ENCODE data around the gene DPP10.

The DPP10 gene

GRCh38 chr2:115160531-115161080, 718.2 kb downstream of the DPP10 start:
- no peak for DNase-seq (ENCODE audit: low spot score)

GRCh38 chr2:115161081-115161770, 718.8 kb downstream of the DPP10 start:
- DNase-seq (ENCODE audit: low spot score): no peak

DNA sequence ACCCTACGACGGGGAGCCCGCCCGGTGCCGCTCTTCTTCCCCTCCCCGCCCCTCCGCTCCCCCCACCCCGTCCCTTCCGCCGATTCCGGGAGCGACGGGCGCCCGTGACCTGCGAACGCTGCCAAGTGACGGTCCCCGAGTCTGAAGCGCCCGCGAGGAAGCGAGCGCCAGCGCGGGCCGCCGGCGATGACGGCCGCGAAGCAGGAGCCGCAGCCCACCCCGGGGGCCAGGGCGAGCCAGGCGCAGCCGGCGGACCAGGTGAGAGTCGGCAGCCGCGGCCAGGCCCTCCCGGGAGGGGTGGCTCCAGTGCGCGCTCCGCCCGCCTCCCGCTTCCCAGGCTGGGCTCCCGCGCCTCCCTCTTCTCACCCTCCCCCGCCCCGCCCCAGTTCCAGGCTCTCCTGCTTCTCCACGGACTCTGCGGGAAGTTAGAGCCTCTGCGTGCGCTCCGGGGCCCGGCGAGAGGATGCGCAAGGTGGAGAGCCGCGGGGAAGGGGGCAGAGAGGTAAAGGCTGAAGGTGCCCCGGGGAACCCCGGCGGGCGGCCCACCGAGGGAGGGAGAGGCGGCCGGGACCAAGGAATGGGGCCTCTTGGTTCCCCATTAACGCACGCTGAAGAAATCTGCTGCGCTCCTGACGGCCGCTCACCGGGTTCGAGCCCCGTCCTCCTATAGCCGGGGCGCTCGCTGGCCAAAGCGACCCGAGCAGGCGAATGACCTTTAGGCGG, 719.5 kb downstream of the DPP10 start:
- DNase-seq (ENCODE audit: low spot score): no peak

DNA sequence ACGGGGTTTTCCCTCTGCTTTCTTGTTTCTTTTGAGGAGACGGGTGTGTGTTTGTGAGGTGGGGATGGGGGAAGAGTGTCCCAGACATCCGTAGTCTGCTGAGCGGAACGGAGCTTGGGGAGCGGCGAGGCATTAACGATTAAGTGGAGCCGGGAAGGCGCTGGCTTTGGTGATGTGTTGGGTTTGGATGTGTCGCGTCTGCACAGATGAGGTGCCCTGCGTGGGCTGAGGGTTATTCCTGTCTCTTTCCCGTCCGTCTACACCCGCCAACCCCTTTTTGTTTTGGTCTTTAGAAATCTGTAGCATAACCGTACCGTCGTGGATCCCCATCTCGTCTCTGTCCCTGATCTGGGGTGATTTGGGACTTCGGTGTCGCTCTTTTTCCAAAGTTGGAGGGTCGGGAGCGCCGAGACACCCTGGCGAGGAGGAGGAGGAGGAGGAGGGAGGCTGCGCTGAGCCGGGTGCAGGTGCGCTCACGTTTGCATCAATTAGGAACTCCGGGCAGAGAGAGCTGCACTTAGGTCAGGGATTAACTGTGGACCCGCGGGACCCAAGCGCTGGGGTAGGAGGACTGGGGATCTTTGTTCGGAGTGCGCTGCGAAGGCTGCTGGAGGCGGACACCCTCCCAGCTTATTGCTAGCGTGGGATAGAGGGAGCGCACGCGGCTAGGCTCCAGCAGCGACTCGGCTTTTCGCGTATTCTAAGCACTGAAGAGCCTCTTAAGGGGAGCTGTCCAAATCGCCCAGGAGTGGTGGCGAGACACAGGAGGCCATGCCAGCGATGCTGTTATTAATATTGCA, 720.3 kb downstream of the DPP10 start:
- DNase-seq (ENCODE audit: low spot score): no peak

DNA sequence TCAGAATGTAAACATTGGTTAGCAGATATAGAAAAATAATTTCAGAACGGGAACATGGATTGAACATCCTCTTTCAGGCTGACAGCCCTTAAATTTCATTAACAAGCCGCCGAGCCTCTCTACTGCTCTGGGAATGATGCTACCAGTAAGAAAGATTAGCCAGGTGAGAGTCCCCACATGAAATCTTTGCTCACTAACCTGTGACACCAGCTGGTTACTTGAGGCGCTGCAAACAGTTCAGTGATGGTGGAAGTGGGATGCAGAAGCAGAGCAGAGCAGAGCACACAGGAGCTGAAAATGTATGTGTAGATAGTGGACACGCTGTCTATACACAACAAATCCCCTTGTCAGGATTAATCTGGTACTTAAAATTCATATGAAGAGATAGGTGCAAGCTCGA, 721.1 kb downstream of the DPP10 start:
- DNase-seq (ENCODE audit: low spot score): no peak

- DNase-seq (ENCODE audit: low spot score): peak; percentile 48
Measured at GRCh38 chr2:115165529-115166109, 723.2 kb downstream of the DPP10 start.

GRCh38 chr2:115168457-115168856, 726.0 kb downstream of the DPP10 start:
- no peak for DNase-seq (ENCODE audit: low spot score)

DNA sequence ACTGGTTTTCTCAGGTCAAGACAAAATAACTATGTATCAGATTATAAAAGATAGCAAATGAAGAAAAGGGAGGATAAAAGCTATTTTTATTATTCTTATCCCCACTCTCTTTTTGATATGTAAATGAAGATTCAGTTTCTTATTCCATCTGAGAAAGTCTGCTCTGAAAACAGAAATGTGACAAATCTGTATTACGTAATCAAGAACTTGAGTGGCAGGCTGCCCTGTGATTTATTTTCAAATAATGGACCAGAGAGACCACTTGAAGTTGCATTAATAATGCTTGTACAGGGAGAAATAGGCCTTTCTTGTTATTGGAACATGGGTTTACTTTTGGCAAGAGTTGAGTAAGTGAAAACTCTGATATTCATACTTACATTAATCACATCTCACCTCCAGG, 727.4 kb downstream of the DPP10 start:
- no peak for DNase-seq (ENCODE audit: low spot score)

DNA sequence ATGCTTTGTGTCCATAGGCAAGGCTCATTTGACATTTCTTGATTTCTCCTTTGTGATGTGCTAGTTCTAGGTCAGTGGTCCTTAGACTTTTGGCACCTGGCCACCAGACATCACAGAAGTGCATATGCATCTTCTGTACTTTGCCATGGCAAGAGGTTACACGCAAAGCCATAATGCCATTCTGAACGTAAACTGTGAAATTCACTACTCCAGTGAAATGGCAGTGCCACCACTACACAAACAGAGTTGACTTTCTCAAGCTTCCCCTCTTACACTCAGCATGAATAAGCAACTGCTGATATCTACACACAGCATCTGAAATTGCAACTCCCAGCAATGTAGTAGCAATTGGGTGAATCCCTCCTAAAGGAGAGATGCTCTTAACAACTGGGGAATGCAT, 729.3 kb downstream of the DPP10 start:
- no peak for DNase-seq (ENCODE audit: low spot score)

GRCh38 chr2:115174651-115175050, 732.2 kb downstream of the DPP10 start:
- no peak for DNase-seq (ENCODE audit: low spot score)

- no peak for DNase-seq (ENCODE audit: low spot score)
Measured at GRCh38 chr2:115183144-115183543, 740.7 kb downstream of the DPP10 start.

- DNase-seq (ENCODE audit: low spot score): no peak
Measured at GRCh38 chr2:115190459-115190858, 748.0 kb downstream of the DPP10 start.

DNA sequence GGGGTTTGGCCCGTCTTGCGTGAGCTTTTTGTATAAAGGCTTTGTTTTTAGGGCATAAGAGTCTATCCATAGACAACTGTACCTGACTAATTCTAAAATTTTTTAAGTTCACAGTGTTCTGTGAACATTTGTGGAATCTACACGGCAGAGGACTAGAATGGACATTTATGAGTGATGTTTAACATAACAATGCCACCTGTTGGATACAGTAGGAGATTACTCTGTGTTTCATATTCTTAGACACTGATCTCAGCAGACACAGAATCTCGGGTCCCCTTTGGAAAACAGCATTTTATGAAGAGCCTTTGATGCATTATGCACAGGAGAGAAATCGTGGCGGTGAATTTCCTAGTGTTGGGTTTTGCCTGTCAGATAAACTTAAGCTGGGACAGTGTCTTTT, 752.2 kb downstream of the DPP10 start:
- DNase-seq (ENCODE audit: low spot score): no peak

DNA sequence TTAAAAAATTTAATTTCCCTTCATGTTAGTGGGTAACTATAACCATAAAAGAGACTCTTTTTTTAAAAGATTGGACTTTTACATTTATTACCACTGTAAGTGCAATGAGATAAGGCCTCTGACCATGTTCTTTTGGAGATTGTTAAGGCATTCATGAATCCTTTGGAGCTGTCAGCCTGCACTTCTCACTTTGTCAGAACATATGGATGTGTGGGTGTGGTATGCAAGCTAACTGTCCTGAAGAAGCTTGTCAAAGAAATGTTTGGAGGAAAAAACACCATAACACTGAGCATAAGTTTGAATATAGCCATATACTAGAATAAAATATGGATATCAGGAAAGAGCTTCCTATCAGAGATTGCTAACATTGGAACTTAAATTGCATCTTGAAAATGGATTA, 754.1 kb downstream of the DPP10 start:
- DNase-seq (ENCODE audit: low spot score): no peak

DNA sequence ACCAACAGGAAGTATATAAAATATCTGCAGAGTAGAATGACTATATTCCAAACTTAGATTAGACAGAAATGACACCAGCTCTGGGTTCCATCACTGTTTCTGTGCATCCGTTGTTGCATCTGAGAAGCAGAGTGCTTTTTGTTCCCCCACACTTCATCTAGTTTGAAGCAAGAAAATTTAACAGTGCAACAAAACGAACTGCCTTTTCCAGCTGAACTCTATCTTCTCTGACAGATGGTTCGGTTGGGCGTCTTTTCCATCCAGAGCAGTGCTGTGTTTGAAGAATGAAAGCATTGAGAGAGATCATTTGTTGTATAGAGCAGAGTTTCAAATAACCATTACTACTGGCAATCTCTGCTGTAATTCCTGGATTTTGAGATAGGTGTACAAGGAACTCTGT, 757.5 kb downstream of the DPP10 start:
- no peak for DNase-seq (ENCODE audit: low spot score)

GRCh38 chr2:115201386-115201785, 758.9 kb downstream of the DPP10 start:
- no peak for DNase-seq (ENCODE audit: low spot score)

GRCh38 chr2:115208493-115209164, 766.2 kb downstream of the DPP10 start:
- no peak for DNase-seq (ENCODE audit: low spot score)

DNA sequence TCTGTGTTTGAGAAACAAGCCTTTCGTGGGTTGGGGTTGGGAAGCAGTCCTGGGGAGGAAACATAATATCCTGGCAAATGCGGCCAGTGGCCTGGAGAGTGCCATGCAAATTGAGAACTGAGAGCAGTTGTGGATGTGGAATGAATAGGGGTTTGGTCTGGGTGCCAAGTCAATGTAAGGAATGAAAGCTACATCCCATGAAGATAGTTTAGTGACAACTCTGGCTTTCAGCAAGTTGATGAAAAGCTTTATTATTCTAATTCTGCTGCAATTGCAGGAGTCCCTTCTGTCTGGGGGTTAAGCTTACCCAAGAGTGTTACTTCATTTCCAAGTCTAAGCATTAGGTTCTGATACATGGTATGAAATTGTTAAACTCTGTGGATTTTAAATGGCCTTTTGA, 771.6 kb downstream of the DPP10 start:
- no peak for DNase-seq (ENCODE audit: low spot score)

- DNase-seq (ENCODE audit: low spot score): no peak
Measured at GRCh38 chr2:115219296-115219695, 776.9 kb downstream of the DPP10 start.

GRCh38 chr2:115234186-115234585, 791.7 kb downstream of the DPP10 start:
- DNase-seq (ENCODE audit: low spot score): no peak

DNA sequence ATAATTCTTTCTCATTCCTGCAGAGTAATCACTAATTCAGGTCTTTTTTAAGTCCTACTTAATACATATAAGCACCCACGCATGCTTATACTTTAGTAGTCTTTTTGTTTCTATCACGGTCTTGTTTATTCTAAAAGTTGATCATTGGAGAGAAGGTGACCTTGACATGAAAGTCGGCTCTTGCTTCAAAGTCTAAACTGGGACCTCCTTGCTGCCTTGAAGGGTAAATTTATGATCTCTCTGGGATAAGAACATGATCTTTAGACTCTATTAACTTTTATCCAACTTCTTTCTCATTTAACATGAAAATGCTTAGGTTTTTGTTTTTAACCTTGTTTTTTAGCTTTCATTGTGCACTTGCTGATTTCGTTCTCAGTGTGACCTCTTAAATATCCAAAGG, 792.3 kb downstream of the DPP10 start:
- no peak for DNase-seq (ENCODE audit: low spot score)

DNA sequence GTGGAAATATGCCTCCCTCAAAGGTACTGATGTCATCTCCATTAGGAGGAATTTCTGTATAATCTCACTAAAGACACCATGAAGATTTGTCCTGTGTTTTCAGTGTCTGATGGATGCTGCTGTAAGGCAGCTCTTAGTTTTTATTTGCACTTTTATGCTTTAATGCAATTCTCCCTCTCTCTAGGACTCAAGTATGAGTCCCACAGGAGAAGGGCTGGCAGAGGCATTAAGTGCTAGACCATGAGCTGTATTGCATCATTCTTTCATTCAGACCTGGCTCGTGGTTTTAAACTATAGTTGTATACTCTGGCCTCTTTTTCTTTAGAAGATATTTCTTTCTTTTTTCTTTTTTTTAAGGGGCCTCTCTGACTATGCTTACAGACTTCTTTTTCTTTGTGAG, 805.6 kb downstream of the DPP10 start:
- DNase-seq (ENCODE audit: low spot score): no peak
